SK-N-SH treated with all-trans-retinoic acid at 6 μM for 48 hours (cell line): ENCODE data around the gene BRINP3.

Experiments
- ARNTL ChIP-seq: fragments of 450-650 bp; formaldehyde crosslinking; IDR thresholded peaks from 2 replicates; pipeline ENCODE4 v1.5.0; 2020; ENCODE audit warnings: low read depth, mild to moderate bottlenecking, moderate library complexity, borderline replicate concordance
- CSDC2 ChIP-seq: fragments of 250-450 bp; sonication (Bioruptor Pico); IDR thresholded peaks from 2 replicates; pipeline ENCODE4 v1.5.0; 2020; ENCODE audit warnings: mild to moderate bottlenecking, moderate library complexity
- PATZ1 ChIP-seq: fragments of 250-450 bp; sonication (Bioruptor Pico); IDR thresholded peaks from 2 replicates; pipeline ENCODE4 v1.8.0; 2020; ENCODE audit warnings: mild to moderate bottlenecking, moderate library complexity, borderline replicate concordance

GRCh38 chr1:190176776-190177175, 300.9 kb downstream of the BRINP3 start:
- TF ChIP-seq CSDC2 (CRISPR knock-in tag) (no peak), ARNTL (CRISPR knock-in tag) (no peak), PATZ1 (no peak)
